Brain microvascular endothelial cell (primary cell): ENCODE measurements around the gene SH3BP2.

Experiments used
- DNase-seq: peaks from one replicate; pipeline ENCODE4 v3.0.0-alpha.2; 2020
- H3K27ac ChIP-seq: fragments of 250-450 bp; sonication (Bioruptor Pico); 2 replicates; pipeline ENCODE4 v1.5.1; 2020; ENCODE audit warnings: mild to moderate bottlenecking, moderate library complexity
- H3K27me3 ChIP-seq: fragments of 250-450 bp; sonication (Bioruptor Pico); replicated peaks from 2 replicates; pipeline ENCODE4 v1.5.1; 2020; ENCODE audit warnings: mild to moderate bottlenecking
- H3K36me3 ChIP-seq: fragments of 250-450 bp; sonication (Bioruptor Pico); replicated peaks from 2 replicates; pipeline ENCODE4 v1.5.1; 2020; ENCODE audit warnings: mild to moderate bottlenecking
- H3K4me3 ChIP-seq: 2 replicates; pipeline ENCODE4 v1.5.1; 2011; ENCODE audit warnings: low read depth, mild to moderate bottlenecking, control low read depth, low read length, moderate library complexity
- in situ Hi-C: cut with HindIII; loops from 2 replicates; pipeline ENCODE4 v1.10.0; 2017; ENCODE audit warnings: low sequenced_read_pairs, low pct_ligation_motif_present
- TF ChIP-seq, protein P1 (sequence below): IDR thresholded peaks from 2 replicates; pipeline ENCODE4 v1.5.1; 2011; ENCODE audit warnings: low read depth, mild to moderate bottlenecking, moderate library complexity, low read length, control low read depth, inconsistent platforms; ENCODE audit errors: missing control alignments

The SH3BP2 gene

DNA sequence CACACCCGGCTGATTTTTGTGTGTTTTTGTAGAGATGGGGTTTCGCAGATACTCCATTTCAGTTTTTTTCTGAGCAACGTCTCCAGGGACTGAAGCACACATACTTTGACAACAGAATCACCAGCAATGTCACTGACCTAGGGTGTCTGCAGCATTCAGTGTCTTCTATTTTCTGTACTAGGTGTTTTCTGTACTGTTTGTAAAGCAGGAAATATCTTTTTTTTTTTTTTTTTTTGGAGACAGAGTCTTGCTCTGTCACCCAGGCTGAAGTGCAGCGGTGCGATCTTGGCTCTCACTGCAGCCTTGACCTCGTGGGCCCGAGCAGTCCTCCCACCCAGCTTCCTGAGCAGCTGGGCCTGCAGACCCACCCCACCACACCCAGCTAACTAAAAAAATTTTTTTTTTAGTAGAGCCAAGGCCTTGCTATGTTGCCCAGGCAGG is 59.6 kb downstream of the SH3BP2 start:
- no peak for DNase-seq
- H3K27ac ChIP-seq = no peak overlapping the region

DNA sequence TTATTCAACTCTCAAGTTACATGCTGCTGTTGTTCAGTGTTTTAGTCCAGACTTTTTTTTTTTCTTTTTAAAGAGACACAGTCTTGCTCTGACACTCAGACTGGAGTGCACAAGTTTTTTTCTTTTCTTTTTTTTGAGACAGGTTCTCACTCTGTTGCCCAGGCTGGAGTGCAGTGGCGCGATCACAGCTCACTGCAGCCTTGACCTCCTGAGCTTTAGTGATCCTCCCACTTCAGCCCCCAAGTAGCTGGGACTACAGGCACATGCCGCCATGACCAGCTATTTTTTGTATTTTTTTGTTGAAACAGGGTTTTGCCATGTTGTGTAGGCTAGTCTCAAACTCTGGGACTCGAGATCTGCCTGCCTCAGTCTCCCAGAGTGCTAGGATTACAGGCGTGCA is 62.7 kb downstream of the SH3BP2 start:
- H3K27me3 ChIP-seq = no peaks in the 10 kb centered on the region
- no peak overlapping the region for H3K4me3 ChIP-seq
- DNase-seq = no peak
- H3K36me3 ChIP-seq = peaks cover 9% of the 10 kb centered on the region
- H3K27ac ChIP-seq = no peak overlapping the region
- TF ChIP-seq, protein P1, sequence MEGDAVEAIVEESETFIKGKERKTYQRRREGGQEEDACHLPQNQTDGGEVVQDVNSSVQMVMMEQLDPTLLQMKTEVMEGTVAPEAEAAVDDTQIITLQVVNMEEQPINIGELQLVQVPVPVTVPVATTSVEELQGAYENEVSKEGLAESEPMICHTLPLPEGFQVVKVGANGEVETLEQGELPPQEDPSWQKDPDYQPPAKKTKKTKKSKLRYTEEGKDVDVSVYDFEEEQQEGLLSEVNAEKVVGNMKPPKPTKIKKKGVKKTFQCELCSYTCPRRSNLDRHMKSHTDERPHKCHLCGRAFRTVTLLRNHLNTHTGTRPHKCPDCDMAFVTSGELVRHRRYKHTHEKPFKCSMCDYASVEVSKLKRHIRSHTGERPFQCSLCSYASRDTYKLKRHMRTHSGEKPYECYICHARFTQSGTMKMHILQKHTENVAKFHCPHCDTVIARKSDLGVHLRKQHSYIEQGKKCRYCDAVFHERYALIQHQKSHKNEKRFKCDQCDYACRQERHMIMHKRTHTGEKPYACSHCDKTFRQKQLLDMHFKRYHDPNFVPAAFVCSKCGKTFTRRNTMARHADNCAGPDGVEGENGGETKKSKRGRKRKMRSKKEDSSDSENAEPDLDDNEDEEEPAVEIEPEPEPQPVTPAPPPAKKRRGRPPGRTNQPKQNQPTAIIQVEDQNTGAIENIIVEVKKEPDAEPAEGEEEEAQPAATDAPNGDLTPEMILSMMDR = no peak
- in situ Hi-C loops = no loop called here

More for the DNA sequence above, 59.6 kb downstream of the SH3BP2 start:
- in situ Hi-C loops = no loop called here
- H3K4me3 ChIP-seq = no peak overlapping the region
- H3K27me3 ChIP-seq = no peaks in the 10 kb centered on the region
- TF ChIP-seq, protein P1 = no peak
- H3K36me3 ChIP-seq = peaks cover 9% of the 10 kb centered on the region

DNA sequence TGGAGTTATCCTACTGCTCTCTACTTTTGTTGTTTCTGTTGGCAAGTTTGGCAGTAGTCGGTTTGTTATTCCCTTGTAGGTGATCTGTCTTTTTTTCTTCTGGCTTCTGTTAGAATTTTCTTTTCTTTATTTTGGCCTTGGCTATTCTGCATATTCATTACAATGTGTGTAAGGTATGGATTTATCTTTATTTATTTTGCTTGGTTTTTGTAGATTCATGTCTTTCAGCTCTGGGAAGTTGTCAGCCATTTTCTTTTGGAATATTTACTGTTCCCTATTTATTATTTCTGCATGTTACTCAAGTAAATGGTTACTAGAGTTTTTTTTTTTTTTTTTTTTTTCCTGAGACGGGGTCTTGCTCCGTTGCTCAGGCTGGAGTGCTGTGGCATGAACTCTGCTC is 63.4 kb downstream of the SH3BP2 start:
- Histone ChIP-seq H3K4me3 (no peak overlapping the region), H3K27me3 (no peaks in the 10 kb centered on the region), H3K36me3 (peaks cover 9% of the 10 kb centered on the region), H3K27ac (no peak overlapping the region)
- in situ Hi-C loops = no loop called here
- TF ChIP-seq, protein P1 = no peak
- no peak for DNase-seq

DNA sequence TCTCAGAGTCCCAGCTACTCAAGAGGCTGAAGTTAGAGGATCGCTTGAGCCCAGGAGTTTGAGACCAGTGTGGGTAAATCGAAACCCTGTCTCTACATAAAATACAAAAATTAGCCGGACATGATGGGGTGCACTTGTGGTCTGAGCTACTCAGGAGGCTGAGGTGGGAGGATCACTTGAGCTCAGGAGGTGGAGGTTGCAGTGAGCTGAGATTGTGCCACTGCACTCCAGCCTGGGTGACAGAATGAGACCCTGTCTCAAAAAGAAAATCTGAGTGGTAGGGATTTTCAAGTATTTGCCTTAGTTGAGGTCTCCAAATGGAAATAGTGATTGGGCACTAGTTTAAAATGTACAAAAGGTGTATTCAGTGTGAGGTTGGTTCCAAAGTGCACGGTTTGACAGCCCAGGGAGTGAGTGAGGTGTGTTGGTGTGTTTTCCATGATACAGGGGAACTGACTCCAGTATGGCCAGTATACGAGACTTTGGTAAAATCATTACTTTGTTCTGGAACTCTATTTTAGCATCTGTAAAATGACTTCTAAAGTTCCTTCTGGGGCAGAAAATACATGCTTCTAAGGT is 64.6 kb downstream of the SH3BP2 start:
- Histone ChIP-seq H3K4me3 (no peak overlapping the region), H3K27ac (no peak overlapping the region), H3K27me3 (no peaks in the 10 kb centered on the region), H3K36me3 (peaks cover 9% of the 10 kb centered on the region)
- TF ChIP-seq, protein P1 = no peak
- in situ Hi-C loops = no loop called here
- no peak for DNase-seq

DNA sequence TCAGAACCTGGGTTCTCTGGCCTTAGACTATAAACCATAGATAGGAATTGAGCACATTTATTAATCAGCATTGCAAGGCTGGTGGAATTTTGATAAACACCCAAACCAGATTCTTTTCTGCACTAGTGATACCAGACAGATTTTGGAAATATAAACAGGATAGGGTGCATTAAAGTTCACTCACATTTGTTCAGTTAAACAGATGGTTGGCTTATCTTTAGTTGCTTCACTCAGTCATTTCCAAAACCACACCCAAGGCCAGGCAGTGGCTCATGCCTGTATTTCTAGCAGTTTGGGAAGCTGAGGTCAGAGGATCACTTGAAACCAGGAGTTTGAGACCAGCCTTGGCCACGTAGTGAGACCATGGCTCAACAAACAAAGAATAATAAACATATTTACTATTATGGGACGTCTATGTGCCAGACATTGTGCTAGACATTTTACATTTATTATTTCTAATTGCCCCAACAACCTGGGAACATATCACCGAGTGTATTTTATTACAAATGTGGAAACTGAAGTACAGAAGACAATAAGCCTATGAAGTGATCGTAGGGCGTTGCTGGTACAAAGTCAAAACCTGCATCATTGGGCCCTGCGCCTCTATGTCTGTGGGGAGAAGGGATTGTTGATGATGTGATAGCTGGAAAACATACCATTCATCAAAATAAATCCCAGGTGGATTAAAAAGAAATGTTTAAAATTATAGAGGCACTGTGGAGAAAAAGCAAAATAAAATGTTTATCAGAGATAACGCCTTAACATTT is 65.7 kb downstream of the SH3BP2 start:
- Histone ChIP-seq H3K27me3 (no peaks in the 10 kb centered on the region), H3K36me3 (peaks cover 8% of the 10 kb centered on the region), H3K4me3 (no peak overlapping the region), H3K27ac (peak overlapping the region; percentile 2)
- TF ChIP-seq, protein P1 = no peak
- in situ Hi-C loops = no loop called here
- peak; percentile 42 for DNase-seq
